NCI-H510A treated with DMSO at 0.1 percent for 48 hours (cell line): ENCODE data around the gene NRSN2.
"Not testable (repeated sequence)": the region's sequence is repeated elsewhere in the genome, so short reads cannot be mapped to it uniquely, and the experiment has no call there.

Experiments
- DNase-seq: peaks from one replicate; lab custom pipeline; 2025; lab: John Stamatoyannopoulos, UW

Gene NRSN2

DNA sequence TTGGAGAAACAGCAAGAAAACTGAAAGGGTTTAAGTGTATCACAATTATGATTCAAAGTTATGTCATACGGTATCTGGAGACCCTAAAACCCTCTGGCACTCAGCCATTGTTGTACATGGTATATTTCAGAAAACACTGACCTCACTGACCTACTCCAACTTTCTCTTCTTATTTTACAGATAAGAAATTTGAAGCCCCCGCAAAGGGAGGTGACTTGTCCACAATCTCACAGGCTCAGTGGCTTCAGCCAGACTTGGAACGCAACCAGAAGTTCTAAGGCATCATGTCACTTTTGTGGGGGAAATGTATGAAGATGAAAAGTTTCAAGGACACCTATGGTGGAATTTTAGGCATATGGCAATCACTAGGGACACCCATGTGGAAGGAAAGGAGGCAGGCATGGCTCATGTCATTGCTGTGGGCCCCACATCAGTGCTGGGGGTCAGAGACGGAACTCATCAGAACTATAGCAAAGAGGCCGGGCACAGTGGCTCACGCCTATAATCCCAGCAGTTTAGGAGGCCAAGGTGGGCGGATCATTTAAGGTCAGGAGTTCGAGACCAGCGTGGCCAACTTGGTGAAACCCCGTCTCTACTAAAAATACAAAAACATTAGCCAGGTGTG, 28.5 kb downstream of the NRSN2 start:
- no peak for DNase-seq

- no peak for DNase-seq
Observed at GRCh38 chr20:376089-376488, 29.2 kb downstream of the NRSN2 start.

DNA sequence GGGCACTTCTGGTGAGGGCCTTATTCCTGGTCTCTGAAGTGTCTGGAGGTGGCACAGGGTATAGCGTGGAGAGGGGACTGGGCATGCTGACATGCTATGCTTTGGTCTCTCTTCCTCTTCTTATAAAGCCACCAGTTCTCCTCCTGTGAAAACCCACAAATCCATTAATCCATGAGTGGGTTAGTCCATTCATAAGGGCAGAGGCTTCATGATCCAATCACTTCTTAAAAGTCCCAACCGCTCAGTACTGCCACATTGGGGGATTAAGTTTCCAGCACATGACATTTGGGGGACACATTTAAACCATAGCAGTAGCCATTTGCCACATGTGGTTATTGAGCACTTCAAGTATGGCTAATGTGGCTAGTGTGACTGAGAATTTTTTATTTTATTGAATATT, 29.8 kb downstream of the NRSN2 start:
- no peak for DNase-seq

- not testable (repeated sequence) for DNase-seq
Observed at GRCh38 chr20:377578-377977, 30.7 kb downstream of the NRSN2 start.

DNA sequence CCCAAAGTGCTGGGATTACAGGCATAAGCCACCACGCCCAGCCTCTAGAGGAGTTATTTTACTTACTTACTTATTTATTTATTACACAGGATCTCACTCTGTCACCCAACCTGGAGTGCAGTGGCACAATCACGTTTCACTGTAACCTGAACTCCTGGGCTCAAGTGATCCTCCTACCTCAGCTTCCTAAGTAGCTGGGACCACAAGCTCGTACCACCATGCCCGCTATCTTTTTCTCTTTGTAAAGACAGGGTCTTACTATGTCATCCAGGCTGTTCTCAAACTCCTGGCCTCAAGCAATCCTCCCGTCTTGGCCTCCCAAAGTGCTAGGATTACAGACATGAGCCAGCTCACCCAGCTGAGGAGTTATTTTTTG, 32.0 kb downstream of the NRSN2 start:
- no peak for DNase-seq

- peak; percentile 15 for DNase-seq
Observed at GRCh38 chr20:380763-381580, 34.1 kb downstream of the NRSN2 start.

GRCh38 chr20:381581-382290, 34.8 kb downstream of the NRSN2 start:
- DNase-seq = peak; percentile 50

DNA sequence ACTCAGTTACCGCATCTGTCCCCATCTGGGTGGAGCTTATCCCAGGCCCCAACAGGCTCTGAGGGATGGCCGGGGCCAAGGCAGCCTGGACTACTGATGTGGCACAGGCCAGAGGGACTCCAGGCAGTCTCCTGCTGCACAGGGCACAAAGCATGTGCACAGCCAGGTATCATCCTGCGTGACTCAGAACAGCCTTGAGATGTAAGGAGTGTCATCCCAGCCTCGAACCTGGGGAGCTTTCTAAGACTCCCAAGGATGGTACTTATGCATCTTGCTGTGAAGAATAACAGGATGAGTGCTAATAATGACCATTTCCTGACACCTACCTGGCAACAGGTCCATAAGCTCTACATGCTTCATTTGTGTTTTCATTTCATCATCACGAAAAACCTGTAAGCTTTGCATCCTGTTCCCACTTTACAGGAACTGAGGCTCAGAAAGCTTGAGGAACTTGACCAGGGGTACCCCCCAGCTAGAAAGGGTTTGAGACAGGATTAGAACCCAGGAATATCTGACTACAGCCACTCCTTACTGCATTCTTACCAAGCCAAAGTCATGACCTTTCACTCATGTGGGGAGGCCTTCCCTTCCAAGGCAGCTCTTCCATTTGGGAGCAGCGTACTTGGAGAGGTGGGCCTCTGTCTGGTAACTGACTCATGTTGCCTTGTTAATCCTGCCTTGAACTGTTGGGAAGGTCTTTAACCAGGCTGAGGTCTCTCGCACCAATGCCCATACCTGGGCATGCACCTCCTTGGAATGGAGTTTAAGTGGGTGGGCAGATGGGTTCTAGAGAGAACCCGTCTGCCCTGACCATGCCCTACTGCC, 35.6 kb downstream of the NRSN2 start:
- no peak for DNase-seq

- DNase-seq = no peak
Observed at GRCh38 chr20:383889-384288, 37.0 kb downstream of the NRSN2 start.

DNA sequence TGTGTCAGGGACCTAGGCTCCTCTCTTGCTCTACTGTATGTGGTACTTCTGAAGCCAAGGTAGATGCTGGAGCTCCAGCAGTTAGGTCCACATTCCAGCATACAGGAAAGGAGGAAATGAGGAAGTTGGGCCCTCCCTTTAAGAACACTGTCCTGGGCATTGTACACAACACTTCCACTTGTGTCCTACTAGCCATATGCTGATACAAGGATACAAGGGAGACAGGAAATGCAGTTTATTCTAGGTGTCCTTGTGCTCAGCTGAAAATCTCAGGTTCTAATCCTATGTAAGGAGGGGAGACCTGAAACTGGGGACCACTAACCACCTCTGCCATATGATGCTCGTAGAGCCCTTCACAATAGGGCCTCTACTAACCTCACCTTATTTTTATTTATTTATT, 37.8 kb downstream of the NRSN2 start:
- DNase-seq = no peak

- DNase-seq = no peak
Observed at GRCh38 chr20:385448-385847, 38.5 kb downstream of the NRSN2 start.

GRCh38 chr20:386634-387033, 39.7 kb downstream of the NRSN2 start:
- not testable (repeated sequence) for DNase-seq

DNA sequence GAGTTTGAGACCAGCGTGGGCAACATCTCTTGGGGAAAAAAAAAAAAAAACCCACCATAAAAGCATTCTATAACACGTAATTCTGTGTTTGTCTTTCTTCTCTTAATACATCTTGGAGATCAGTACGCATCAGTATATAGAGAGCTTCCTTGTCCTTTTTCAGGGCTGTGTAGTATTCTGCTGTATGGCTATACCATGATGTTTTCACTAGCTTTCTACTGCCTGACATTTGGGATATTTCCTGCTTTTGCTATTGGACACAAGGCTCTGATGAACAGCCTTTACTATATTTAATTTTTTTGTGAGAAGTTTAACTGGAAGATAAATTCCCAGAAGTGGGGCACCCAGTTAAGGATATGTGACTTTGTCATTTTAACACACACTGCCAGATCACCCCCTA, 40.6 kb downstream of the NRSN2 start:
- no peak for DNase-seq

DNA sequence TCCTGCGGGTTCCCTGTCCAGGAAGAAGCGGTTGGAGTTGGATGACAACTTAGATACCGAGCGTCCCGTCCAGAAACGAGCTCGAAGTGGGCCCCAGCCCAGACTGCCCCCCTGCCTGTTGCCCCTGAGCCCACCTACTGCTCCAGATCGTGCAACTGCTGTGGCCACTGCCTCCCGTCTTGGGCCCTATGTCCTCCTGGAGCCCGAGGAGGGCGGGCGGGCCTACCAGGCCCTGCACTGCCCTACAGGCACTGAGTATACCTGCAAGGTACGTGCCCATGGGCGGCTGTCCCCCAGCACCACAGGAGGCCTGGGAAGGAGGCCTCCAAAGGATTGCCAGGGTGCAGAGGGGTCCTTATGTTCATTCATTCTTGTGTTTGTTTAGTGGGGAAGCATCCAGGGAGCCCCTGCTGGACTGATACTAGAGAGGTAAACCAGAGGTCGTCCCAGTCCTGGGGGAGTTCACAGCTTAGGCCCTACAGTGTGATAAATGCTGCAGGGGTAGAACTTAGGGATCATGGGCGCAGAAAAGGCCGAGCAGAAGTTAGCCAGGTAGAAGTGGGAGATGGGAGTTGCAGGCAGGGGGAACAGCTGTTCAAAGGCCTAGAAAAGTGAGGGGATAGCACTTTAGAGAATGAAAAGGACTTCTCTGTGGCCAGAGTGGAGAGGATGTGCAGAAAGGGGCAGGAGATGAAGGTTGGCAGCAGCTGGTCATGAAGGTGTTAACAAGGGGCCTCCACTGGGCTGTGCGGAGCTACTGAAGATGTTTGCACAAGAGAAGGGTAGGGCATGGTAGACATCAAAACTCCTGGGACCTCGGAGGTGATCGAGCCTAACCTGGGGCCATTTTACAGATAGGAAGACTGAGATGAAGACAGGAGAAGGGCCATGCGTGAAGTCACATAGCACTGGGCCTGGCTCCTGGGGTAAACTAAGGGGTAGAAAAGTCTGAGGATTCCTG, 41.4 kb downstream of the NRSN2 start:
- no peak for DNase-seq

GRCh38 chr20:389220-389619, 42.3 kb downstream of the NRSN2 start:
- no peak for DNase-seq

GRCh38 chr20:391041-391711, 44.3 kb downstream of the NRSN2 start:
- DNase-seq = no peak

GRCh38 chr20:393296-393695, 46.4 kb downstream of the NRSN2 start:
- not testable (repeated sequence) for DNase-seq

- DNase-seq = no peak
Observed at GRCh38 chr20:396252-396618, 49.3 kb downstream of the NRSN2 start.

DNA sequence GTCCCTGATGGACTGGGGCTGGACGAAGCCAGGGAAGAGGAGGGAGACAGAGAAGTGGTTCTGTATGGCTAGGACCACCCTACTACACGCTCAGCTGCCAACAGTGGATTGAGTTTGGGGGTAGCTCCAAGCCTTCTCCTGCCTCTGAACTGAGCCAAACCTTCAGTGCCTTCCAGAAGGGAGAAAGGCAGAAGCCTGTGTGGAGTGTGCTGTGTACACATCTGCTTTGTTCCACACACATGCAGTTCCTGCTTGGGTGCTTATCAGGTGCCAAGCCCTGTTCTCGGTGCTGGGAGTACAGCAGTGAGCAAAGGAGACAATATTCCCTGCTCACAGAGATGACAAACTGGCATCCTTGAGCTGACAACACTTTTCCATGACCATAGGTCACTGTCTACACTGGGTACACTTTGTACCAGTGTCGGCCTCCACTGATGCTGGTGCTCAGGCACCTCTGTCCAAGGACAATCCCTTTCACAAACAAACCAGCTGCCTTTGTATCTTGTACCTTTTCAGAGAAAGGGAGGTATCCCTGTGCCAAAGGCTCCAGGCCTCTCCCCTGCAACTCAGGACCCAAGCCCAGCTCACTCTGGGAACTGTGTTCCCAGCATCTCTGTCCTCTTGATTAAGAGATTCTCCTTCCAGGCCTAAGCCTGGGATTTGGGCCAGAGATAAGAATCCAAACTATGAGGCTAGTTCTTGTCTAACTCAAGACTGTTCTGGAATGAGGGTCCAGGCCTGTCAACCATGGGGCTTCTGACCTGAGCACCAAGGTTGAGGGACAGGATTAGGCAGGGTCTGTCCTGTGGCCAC, 49.9 kb downstream of the NRSN2 start:
- DNase-seq = no peak
